OCI-LY7 (cell line): ENCODE results near the gene COMMD1.

Experiments
- CTCF ChIP-seq: fragments of 200-600 bp; sonication (generic); conservative IDR thresholded peaks from 2 replicates; pipeline ENCODE4 v1.5.1; 2014; ENCODE audit warnings: mild to moderate bottlenecking, antibody characterized with exemption, low read length, moderate library complexity, mixed read lengths
- EZH2phosphoT487 ChIP-seq: fragments of 200-600 bp; sonication (generic); IDR thresholded peaks from 2 replicates; pipeline ENCODE4 v1.6.1; 2018; ENCODE audit warnings: low read depth, borderline replicate concordance, mild to moderate bottlenecking, mixed run types, antibody characterized with exemption, low read length, moderate library complexity, mixed read lengths

DNA sequence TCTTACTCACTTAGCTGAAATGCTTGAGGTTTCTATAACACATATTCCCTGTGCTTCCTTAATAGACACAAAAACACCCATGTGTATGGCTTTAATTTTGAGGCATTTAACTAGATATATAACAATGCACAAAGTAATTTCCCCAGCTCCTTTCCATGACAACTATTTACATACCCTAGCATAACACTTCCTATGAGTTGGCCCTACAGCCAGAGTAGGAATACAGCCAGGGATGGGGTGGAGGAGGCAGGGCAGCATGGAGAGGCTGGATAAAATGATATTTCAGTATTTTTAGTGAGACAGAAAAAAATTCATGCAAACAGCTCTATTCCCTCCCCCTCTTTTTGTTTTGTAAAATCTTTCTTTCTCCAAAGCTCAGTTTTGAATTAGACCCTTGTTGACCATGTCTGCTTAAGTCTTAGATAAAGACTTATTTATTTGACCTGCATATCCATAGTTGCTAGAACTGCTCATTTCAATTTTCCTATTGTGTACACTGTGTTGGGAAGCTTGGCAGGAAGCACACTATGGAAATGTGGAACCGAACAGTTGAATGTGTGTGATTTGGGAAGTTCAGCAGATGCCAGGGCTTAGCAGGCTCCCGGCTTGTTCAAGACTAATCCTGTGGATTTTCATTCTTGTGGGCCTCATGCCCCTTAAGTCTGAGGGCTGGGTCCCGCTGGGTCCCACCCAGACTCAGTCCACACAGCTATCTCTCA, 279.2 kb downstream of the COMMD1 start:
- TF ChIP-seq CTCF (no peak), EZH2phosphoT487 (no peak)
